OCI-LY7 (cell line): ENCODE results near the gene SLC29A2. TPM values are rescaled to one million over a fixed set of nuclear protein-coding genes. Genes with fewer than 3 reads are reported as not detected.
A peak's percentile ranks its signal among the peaks of the same experiment; 100 is the strongest.

Source experiments
- BruUV-seq: library from RNA; stranded (reverse); fragments of 400-500 nt; replicated peaks from 2 replicates; lab custom pipeline; 2021; lab: Mats Ljungman, UMichigan
- CTCF ChIA-PET: fragments of 300-600 bp; sonication (Branson Sonifier 250); formaldehyde crosslinking; loops from one replicate; lab custom pipeline; 2022; ENCODE audit warnings: antibody characterized with exemption; ENCODE audit not compliant: unreplicated experiment; lab: Charles Lee
- POLR2A ChIA-PET: fragments of 300-600 bp; sonication (Branson Sonifier 250); formaldehyde crosslinking; loops from one replicate; lab custom pipeline; 2022; ENCODE audit warnings: antibody characterized with exemption; lab: Charles Lee
- DNase-seq: peaks from one replicate; pipeline ENCODE4 v3.0.0-alpha.2; 2015; ENCODE audit warnings: low spot score
- H2AFZ ChIP-seq: fragments of 200-600 bp; sonication (generic), shearing (Covaris generic); 2 replicates; pipeline ENCODE4 v1.6.1; 2014; ENCODE audit warnings: mild to moderate bottlenecking, antibody characterized with exemption, low read length, moderate library complexity
- H3K27ac ChIP-seq: fragments of 200-600 bp; sonication (generic); 2 replicates; pipeline ENCODE4 v1.5.1; 2014; ENCODE audit warnings: mixed run types, low read depth, mild to moderate bottlenecking, moderate library complexity, low read length, inconsistent platforms; ENCODE audit not compliant: poor library complexity, severe bottlenecking
- H3K36me3 ChIP-seq: fragments of 200-600 bp; sonication (generic); 2 replicates; pipeline ENCODE4 v1.6.1; 2014; ENCODE audit warnings: mild to moderate bottlenecking, antibody characterized with exemption, low read length, moderate library complexity, mixed read lengths; ENCODE audit not compliant: insufficient read depth
- H3K4me1 ChIP-seq: fragments of 200-600 bp; sonication (generic); 2 replicates; pipeline ENCODE4 v1.5.1; 2014; ENCODE audit warnings: mild to moderate bottlenecking, low read length; ENCODE audit not compliant: insufficient read depth, poor library complexity, severe bottlenecking
- H3K4me2 ChIP-seq: fragments of 200-600 bp; sonication (generic); 2 replicates; pipeline ENCODE4 v1.6.1; 2014; ENCODE audit warnings: mild to moderate bottlenecking, low read length
- H3K4me3 ChIP-seq: fragments of 200-600 bp; sonication (generic); 2 replicates; pipeline ENCODE4 v1.5.1; 2014; ENCODE audit warnings: mild to moderate bottlenecking, low read depth, low read length; ENCODE audit not compliant: poor library complexity, severe bottlenecking
- H3K79me2 ChIP-seq: fragments of 200-600 bp; sonication (generic); 2 replicates; pipeline ENCODE4 v1.6.1; 2016; ENCODE audit warnings: low read depth, mild to moderate bottlenecking, low read length, moderate library complexity, mixed read lengths; ENCODE audit not compliant: insufficient read depth
- H3K9me2 ChIP-seq: fragments of 200-600 bp; sonication (generic); 2 replicates; pipeline ENCODE4 v1.6.1; 2016; ENCODE audit warnings: mild to moderate bottlenecking, low read length, mixed read lengths; ENCODE audit not compliant: insufficient read depth
- H3K9me3 ChIP-seq: fragments of 200-600 bp; sonication (generic); 2 replicates; pipeline ENCODE4 v1.6.1; 2014; ENCODE audit warnings: mild to moderate bottlenecking, mixed run types, low read length, mixed read lengths
- H4K20me1 ChIP-seq: fragments of 200-600 bp; sonication (generic); 2 replicates; pipeline ENCODE4 v1.6.1; 2014; ENCODE audit warnings: mild to moderate bottlenecking, antibody characterized with exemption, low read length, moderate library complexity, mixed read lengths; ENCODE audit not compliant: insufficient read depth
- CTCF ChIP-seq: fragments of 200-600 bp; sonication (generic); conservative IDR thresholded peaks from 2 replicates; pipeline ENCODE4 v1.5.1; 2014; ENCODE audit warnings: mild to moderate bottlenecking, antibody characterized with exemption, low read length, moderate library complexity, mixed read lengths
- EZH2phosphoT487 ChIP-seq: fragments of 200-600 bp; sonication (generic); IDR thresholded peaks from 2 replicates; pipeline ENCODE4 v1.6.1; 2018; ENCODE audit warnings: low read depth, borderline replicate concordance, mild to moderate bottlenecking, mixed run types, antibody characterized with exemption, low read length, moderate library complexity, mixed read lengths
- intact Hi-C: fragments of 100-400 bp; cut with micrococcal nuclease; formaldehyde crosslinking; loops from one replicate; pipeline ENCODE4 v1.10.0; 2022; ENCODE audit not compliant: unreplicated experiment
- total RNA-seq, 2 experiments: library from RNA; depleted of rRNA in 1 of 2; stranded (reverse); fragments of >200 nt in 1 of 2; shearing (Covaris generic) in 1 of 2; gene quantifications; 2 replicates each; pipeline ENCODE4 v1.2.3, GENCODE V29; 2014 to 2022

SLC29A2 gene
- total RNA-seq, 2 experiments from 2014 or later, result 33.6 to 56.4 TPM

GRCh38 chr11:66347425-66348276, 23.9 kb downstream of the SLC29A2 start, which contains the start of gene B4GAT1:
Gene B4GAT1 (minus strand): TSS chr11:66347629. CDS start chr11:66347545, 84 bp downstream.
- CTCF ChIA-PET, result interaction anchor here (0.6 to 1.8 kb wide), 2 partner anchors 36 to 69 kb away, joined by 4 to 6 read pairs; no protein-coding TSS in a partner anchor
- H3K36me3 ChIP-seq, result no peaks in the 10 kb centered on the region
- peak within 1 kb of the TSS; percentile 89 for H3K4me2 ChIP-seq
- H3K27ac ChIP-seq, result peak within 1 kb of the TSS; percentile 55
- TF ChIP-seq EZH2phosphoT487 (no peak), CTCF (no peak)
- peaks cover 4% of the 10 kb centered on the region; the same call in 1 of the 2 replicates for H4K20me1 ChIP-seq
- H3K79me2 ChIP-seq, result peaks cover 15% of the 10 kb centered on the region
- H3K9me3 ChIP-seq, result no peaks in the 10 kb centered on the region
- POLR2A ChIA-PET, result interaction anchor here (0.5 kb wide), 1 partner anchor 13 kb away, joined by 3 read pairs; no protein-coding TSS in a partner anchor
- intact Hi-C loops, result loop anchor here (5.0 kb wide), 1 partner anchor 35 kb away; no protein-coding TSS in a partner anchor
- peak; percentile 79 for DNase-seq
- no TSS peak for BruUV-seq
- peak within 1 kb of the TSS; percentile 88 for H3K4me3 ChIP-seq
- H2AFZ ChIP-seq, result peak within 1 kb of the TSS; percentile 82
- peaks cover 37% of the 10 kb centered on the region for H3K4me1 ChIP-seq
- H3K9me2 ChIP-seq, result no peaks in the 10 kb centered on the region

- Histone ChIP-seq H3K4me3 (peak overlapping the region; percentile 88), H3K4me2 (peak overlapping the region; percentile 89), H3K9me2 (no peaks in the 10 kb centered on the region), H3K4me1 (peaks cover 37% of the 10 kb centered on the region), H3K36me3 (no peaks in the 10 kb centered on the region), H4K20me1 (peaks cover 4% of the 10 kb centered on the region; the same call in 1 of the 2 replicates), H3K9me3 (no peaks in the 10 kb centered on the region), H3K27ac (no peak overlapping the region), H3K79me2 (peaks cover 15% of the 10 kb centered on the region), H2AFZ (peak overlapping the region; percentile 76)
- no TSS peak for BruUV-seq
- no peak for DNase-seq
- CTCF ChIA-PET, result interaction anchor here (1.8 kb wide), 1 partner anchor 35 kb away, joined by 6 read pairs; no protein-coding TSS in a partner anchor
- intact Hi-C loops, result loop anchor here (5.0 kb wide), 1 partner anchor 34 kb away; no protein-coding TSS in a partner anchor
- TF ChIP-seq CTCF (no peak), EZH2phosphoT487 (no peak)
- POLR2A ChIA-PET, result interaction anchor here (1.4 kb wide), 1 partner anchor 58 kb away, joined by 3 read pairs; the partner anchor contains the start of gene YIF1A
These were observed 24.8 kb downstream of the SLC29A2 start for GRCh38 chr11:66346476-66347424.
